Loucy (cell line): Measurements from ENCODE around the gene PPP1CA.

Experiments used
- H2AFZ ChIP-seq: fragments of 200-600 bp; sonication (generic); 2 replicates; pipeline ENCODE4 v1.6.0; 2016; ENCODE audit warnings: antibody characterized with exemption, mild to moderate bottlenecking, low read length, moderate library complexity
- H3F3A ChIP-seq: fragments of 200-600 bp; 2 replicates; pipeline ENCODE4 v1.6.0; 2016; ENCODE audit warnings: antibody characterized with exemption, low read depth, mild to moderate bottlenecking
- H3K27me3 ChIP-seq: fragments of 200-600 bp; sonication (generic); 2 replicates; pipeline ENCODE4 v1.6.1; 2014; ENCODE audit warnings: low read length, mild to moderate bottlenecking; ENCODE audit not compliant: insufficient read depth, poor library complexity, severe bottlenecking
- H3K36me3 ChIP-seq: fragments of 200-600 bp; sonication (generic); 2 replicates; pipeline ENCODE4 v1.6.1; 2016; ENCODE audit warnings: low read length; ENCODE audit not compliant: insufficient read depth
- H3K4me1 ChIP-seq: fragments of 200-600 bp; sonication (generic); 2 replicates; pipeline ENCODE4 v1.5.1; 2014; ENCODE audit warnings: low read length, mild to moderate bottlenecking; ENCODE audit not compliant: insufficient read depth, poor library complexity, severe bottlenecking
- H3K4me2 ChIP-seq: fragments of 200-600 bp; sonication (generic); 2 replicates; pipeline ENCODE4 v1.6.0; 2014; ENCODE audit warnings: antibody characterized with exemption, low read length, low read depth, mild to moderate bottlenecking; ENCODE audit not compliant: poor library complexity, severe bottlenecking
- H3K4me3 ChIP-seq: fragments of 200-600 bp; sonication (generic); 2 replicates; pipeline ENCODE4 v1.5.1; 2014; ENCODE audit warnings: low read length, mild to moderate bottlenecking, mixed read lengths; ENCODE audit not compliant: poor library complexity, severe bottlenecking
- H3K79me2 ChIP-seq: fragments of 200-600 bp; sonication (generic); 2 replicates; pipeline ENCODE4 v1.6.1; 2014; ENCODE audit warnings: low read length; ENCODE audit not compliant: insufficient read depth
- H3K9ac ChIP-seq: fragments of 200-600 bp; sonication (generic); 2 replicates; pipeline ENCODE4 v1.6.0; 2014; ENCODE audit warnings: mild to moderate bottlenecking, low read depth, low read length, moderate library complexity; ENCODE audit not compliant: poor library complexity, severe bottlenecking
- H3K9me2 ChIP-seq: fragments of 200-600 bp; sonication (generic); replicated peaks from 2 replicates; pipeline ENCODE4 v1.6.1; 2016; ENCODE audit warnings: low read depth, low read length, mixed read lengths
- H3K9me3 ChIP-seq: fragments of 200-600 bp; sonication (generic); 2 replicates; pipeline ENCODE4 v1.6.1; 2014; ENCODE audit warnings: mild to moderate bottlenecking, antibody characterized with exemption, low read length, low read depth; ENCODE audit not compliant: insufficient read depth
- H4K20me1 ChIP-seq: fragments of 200-600 bp; sonication (generic); 2 replicates; pipeline ENCODE4 v1.6.0; 2014; ENCODE audit warnings: antibody characterized with exemption, low read length, mild to moderate bottlenecking; ENCODE audit not compliant: insufficient read depth, poor library complexity, severe bottlenecking
- EZH2phosphoT487 ChIP-seq: fragments of 200-600 bp; IDR thresholded peaks from 2 replicates; pipeline ENCODE4 v1.6.1; 2018; ENCODE audit warnings: antibody characterized with exemption, mild to moderate bottlenecking, moderate library complexity, borderline replicate concordance
- TF ChIP-seq, protein P1 (sequence below): fragments of 200-600 bp; sonication (generic); conservative IDR thresholded peaks from 2 replicates; pipeline ENCODE4 v1.5.1; 2014; ENCODE audit warnings: mild to moderate bottlenecking, antibody characterized with exemption, low read length

PPP1CA gene

DNA sequence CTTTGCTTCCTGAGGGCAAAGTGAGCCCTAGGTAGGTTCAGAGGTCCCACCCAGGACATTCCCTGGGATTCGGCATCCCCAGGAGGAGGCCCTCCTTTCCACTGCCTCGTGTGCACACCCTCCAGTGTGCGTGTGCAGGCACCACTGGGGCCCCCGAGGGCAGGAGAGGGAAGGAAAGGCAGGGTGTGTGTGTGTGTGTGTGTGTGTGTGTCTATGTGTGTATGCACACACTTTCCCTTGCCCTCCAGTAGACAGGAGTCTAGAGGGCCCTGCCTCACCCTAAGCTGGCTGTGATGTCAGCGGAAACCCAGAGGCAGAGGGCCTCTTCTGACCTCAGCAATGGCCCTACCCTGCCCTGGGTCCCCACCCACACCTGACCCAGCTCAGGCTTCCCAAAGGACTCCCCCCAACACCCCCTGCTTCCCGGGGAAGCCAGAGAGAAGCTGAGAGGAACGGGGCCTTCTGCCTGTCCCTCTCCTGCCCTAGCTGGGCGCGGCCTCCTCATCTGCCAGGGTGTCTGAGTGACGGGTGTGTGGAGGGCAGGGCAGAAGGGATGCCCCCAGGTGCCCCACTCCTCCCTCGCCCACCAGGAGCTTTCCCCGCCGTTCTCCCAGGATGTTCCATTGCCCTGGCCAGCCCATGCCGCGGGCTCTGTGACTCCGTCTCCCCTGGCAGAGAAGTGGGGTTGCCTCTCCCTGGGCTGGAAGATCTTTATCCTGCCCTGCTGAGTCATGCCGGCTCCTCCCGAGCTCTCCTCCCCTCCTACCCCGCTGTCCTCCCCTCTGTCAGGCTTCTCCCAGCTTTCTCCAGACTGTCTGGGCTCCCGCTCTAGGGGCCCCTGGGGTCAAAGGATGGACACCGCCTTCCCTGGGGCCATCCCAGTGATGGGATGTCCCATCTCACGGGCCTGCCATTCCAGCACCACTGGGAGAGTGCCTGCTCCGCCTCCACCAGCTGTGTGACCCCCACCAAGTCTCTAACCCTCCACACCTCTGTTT lies 22.3 kb downstream of the PPP1CA start:
- Histone ChIP-seq H3K9ac (no peak overlapping the region), H3K4me3 (no peak overlapping the region), H3K36me3 (no peaks in the 10 kb centered on the region), H3K9me3 (no peaks in the 10 kb centered on the region), H3K9me2 (no peaks in the 10 kb centered on the region), H3K27me3 (no peaks in the 10 kb centered on the region), H3F3A (no peaks in the 10 kb centered on the region), H3K79me2 (no peaks in the 10 kb centered on the region), H3K4me2 (no peak overlapping the region), H3K4me1 (peaks cover 10% of the 10 kb centered on the region), H2AFZ (no peak overlapping the region), H4K20me1 (no peaks in the 10 kb centered on the region)
- TF ChIP-seq EZH2phosphoT487 = no peak
- TF ChIP-seq, protein P1, sequence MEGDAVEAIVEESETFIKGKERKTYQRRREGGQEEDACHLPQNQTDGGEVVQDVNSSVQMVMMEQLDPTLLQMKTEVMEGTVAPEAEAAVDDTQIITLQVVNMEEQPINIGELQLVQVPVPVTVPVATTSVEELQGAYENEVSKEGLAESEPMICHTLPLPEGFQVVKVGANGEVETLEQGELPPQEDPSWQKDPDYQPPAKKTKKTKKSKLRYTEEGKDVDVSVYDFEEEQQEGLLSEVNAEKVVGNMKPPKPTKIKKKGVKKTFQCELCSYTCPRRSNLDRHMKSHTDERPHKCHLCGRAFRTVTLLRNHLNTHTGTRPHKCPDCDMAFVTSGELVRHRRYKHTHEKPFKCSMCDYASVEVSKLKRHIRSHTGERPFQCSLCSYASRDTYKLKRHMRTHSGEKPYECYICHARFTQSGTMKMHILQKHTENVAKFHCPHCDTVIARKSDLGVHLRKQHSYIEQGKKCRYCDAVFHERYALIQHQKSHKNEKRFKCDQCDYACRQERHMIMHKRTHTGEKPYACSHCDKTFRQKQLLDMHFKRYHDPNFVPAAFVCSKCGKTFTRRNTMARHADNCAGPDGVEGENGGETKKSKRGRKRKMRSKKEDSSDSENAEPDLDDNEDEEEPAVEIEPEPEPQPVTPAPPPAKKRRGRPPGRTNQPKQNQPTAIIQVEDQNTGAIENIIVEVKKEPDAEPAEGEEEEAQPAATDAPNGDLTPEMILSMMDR = no peak

DNA sequence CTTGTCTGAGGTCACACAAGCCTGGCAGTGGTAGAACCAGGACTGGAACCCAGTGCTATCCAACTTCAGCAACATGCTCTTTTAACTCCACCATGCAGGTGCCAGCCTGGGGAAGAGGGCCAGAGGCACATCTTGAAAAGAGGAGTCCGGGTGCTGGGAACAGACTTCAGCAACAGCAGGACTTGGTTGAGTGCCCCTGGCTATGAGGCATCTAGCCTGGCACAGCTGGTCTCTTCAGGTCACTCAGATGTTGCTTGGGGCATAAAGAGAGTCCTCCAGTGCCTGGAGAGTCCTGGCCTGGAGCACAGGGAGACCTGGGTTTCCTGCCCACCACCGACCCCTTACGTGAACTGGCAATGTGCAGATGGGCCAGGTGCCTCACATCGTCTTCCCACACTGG lies 23.1 kb downstream of the PPP1CA start:
- H3F3A ChIP-seq = no peaks in the 10 kb centered on the region
- no peaks in the 10 kb centered on the region for H3K79me2 ChIP-seq
- no peak overlapping the region for H3K9ac ChIP-seq
- H2AFZ ChIP-seq = no peak overlapping the region
- H3K4me2 ChIP-seq = no peak overlapping the region
- no peaks in the 10 kb centered on the region for H3K36me3 ChIP-seq
- no peaks in the 10 kb centered on the region for H3K27me3 ChIP-seq
- H3K9me3 ChIP-seq = no peaks in the 10 kb centered on the region
- TF ChIP-seq EZH2phosphoT487 = no peak
- TF ChIP-seq, protein P1 = no peak
- H4K20me1 ChIP-seq = no peaks in the 10 kb centered on the region
- peaks cover 18% of the 10 kb centered on the region for H3K4me1 ChIP-seq
- no peak overlapping the region for H3K4me3 ChIP-seq
- H3K9me2 ChIP-seq = no peaks in the 10 kb centered on the region

DNA sequence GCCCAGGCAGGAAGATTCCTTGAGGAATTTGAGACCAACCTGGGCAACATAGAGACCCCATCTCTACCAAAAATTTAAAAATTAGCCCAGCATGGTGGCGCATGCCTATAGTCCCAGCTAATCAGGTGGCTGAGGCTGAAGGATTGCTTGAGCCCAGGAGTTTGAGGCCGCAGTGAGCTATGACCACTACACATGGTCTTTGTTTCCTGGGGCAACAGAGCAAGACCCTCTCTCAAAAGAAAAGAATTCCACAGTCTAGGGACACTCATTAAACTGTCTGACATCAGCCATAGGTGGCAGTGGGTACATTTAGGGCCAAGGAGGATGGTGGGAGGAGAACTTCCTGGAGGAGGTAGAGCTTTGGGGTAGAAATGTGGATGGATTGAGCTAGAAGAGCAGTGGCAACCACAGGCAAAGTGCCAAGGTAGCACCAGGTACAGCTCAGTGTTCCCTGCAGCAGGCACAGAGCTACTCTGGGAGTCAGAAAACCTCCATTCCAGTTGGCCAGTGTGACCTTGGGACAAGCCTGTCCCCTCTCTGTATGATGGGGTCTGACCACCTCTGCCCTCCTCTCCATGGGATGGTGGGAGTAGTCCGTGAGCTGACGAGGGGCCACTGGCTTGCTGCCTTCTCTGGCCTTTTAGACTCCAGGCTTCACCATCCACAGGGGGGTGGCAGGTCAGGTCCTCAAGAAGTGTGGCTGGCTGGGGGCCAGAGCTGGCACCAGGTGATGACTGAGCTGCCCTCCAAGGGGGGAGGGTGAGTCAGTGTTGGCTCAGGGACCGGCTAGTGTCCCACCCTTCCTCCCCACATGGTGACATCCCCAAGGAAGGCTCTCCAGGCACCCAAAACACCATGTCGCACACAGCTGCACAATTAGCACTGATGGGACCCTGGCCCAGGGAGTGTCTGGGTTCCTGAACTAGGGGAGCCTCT lies 24.5 kb downstream of the PPP1CA start:
- Histone ChIP-seq H3K36me3 (no peaks in the 10 kb centered on the region), H3K4me2 (no peak overlapping the region), H3K79me2 (no peaks in the 10 kb centered on the region), H2AFZ (no peak overlapping the region), H3F3A (no peaks in the 10 kb centered on the region), H4K20me1 (no peaks in the 10 kb centered on the region), H3K9me2 (no peaks in the 10 kb centered on the region), H3K27me3 (no peaks in the 10 kb centered on the region), H3K4me1 (peaks cover 25% of the 10 kb centered on the region), H3K9me3 (no peaks in the 10 kb centered on the region), H3K4me3 (no peak overlapping the region), H3K9ac (no peak overlapping the region)
- TF ChIP-seq EZH2phosphoT487 = no peak
